Activated naive CD4-positive, alpha-beta T cell treated with anti-CD3 and anti-CD28 coated beads for 36 hours (primary cell): ENCODE results near the gene DOCK1. TPM values are rescaled to one million over a fixed set of nuclear protein-coding genes. Genes with fewer than 3 reads are reported as not detected.
"Not testable (repeated sequence)": the region's sequence is repeated elsewhere in the genome, so short reads cannot be mapped to it uniquely, and the experiment has no call there.

Source experiments
- CTCF ChIA-PET: fragments of 350-600 bp; sonication (Branson Sonifier 250); formaldehyde crosslinking; loops from one replicate; lab custom pipeline; 2021; ENCODE audit warnings: antibody characterized with exemption; lab: Charles Lee
- DNase-seq: peaks from one replicate; pipeline ENCODE4 v3.0.0-alpha.2; 2020
- H3K27ac Mint-ChIP-seq: one replicate; pipeline ENCODE4 v1.8.0; 2021; ENCODE audit warnings: mild to moderate bottlenecking, mixed read lengths
- H3K27me3 Mint-ChIP-seq: one replicate; pipeline ENCODE4 v1.8.0; 2021; ENCODE audit warnings: low read depth, mixed read lengths
- H3K36me3 Mint-ChIP-seq: one replicate; pipeline ENCODE4 v1.8.0; 2021; ENCODE audit warnings: low read depth, mixed read lengths
- H3K4me1 Mint-ChIP-seq: one replicate; pipeline ENCODE4 v1.8.0; 2021; ENCODE audit warnings: low read depth, mixed read lengths
- H3K4me3 Mint-ChIP-seq: one replicate; pipeline ENCODE4 v1.8.0; 2021; ENCODE audit warnings: mild to moderate bottlenecking, moderate library complexity, mixed read lengths
- H3K9me3 Mint-ChIP-seq: one replicate; pipeline ENCODE4 v1.8.0; 2021; ENCODE audit warnings: mixed read lengths
- intact Hi-C: fragments of 100-400 bp; cut with micrococcal nuclease; formaldehyde crosslinking; loops from one replicate; pipeline ENCODE4 v1.15.1; 2023
- total RNA-seq, 2 experiments: library from RNA; stranded (reverse); gene quantifications; one replicate each; pipeline ENCODE4 v1.2.3, GENCODE V29; 2021

The DOCK1 gene
- total RNA-seq, 2 experiments from 2014 or later: 0.49 to 0.72 TPM

GRCh38 chr10:126906704-126907422 lies 1.6 kb downstream of the DOCK1 start:
- H3K4me3 Mint-ChIP-seq: peak overlapping the region; percentile 38
- H3K4me1 Mint-ChIP-seq: peaks cover 6% of the 10 kb centered on the region
- no peaks in the 10 kb centered on the region for H3K36me3 Mint-ChIP-seq
- H3K9me3 Mint-ChIP-seq: no peaks in the 10 kb centered on the region
- H3K27ac Mint-ChIP-seq: no peak overlapping the region
- H3K27me3 Mint-ChIP-seq: peaks cover 34% of the 10 kb centered on the region
- intact Hi-C loops: no loop called here
- CTCF ChIA-PET: interaction anchor here (0.6 kb wide), 1 partner anchor 295 kb away, joined by 3 read pairs; no protein-coding TSS in a partner anchor
- DNase-seq: no peak

- no peak for DNase-seq
- CTCF ChIA-PET: interaction anchor here (0.6 kb wide), 1 partner anchor 294 kb away, joined by 3 read pairs; no protein-coding TSS in a partner anchor
- no peak overlapping the region for H3K4me3 Mint-ChIP-seq
Observed at GRCh38 chr10:126907423-126907970, 2.3 kb downstream of the DOCK1 start.

GRCh38 chr10:126908225-126908624 lies 3.0 kb downstream of the DOCK1 start:
- no peak overlapping the region for H3K27ac Mint-ChIP-seq
- CTCF ChIA-PET: no interaction called here

More at GRCh38 chr10:126907423-126907970, 2.3 kb downstream of the DOCK1 start:
- no peaks in the 10 kb centered on the region for H3K9me3 Mint-ChIP-seq
- no peaks in the 10 kb centered on the region for H3K36me3 Mint-ChIP-seq
- no peak overlapping the region for H3K27ac Mint-ChIP-seq
- intact Hi-C loops: no loop called here
- peaks cover 32% of the 10 kb centered on the region for H3K27me3 Mint-ChIP-seq
- peaks cover 6% of the 10 kb centered on the region for H3K4me1 Mint-ChIP-seq

GRCh38 chr10:126908729-126909128 lies 3.5 kb downstream of the DOCK1 start:
- intact Hi-C loops: no loop called here
- H3K9me3 Mint-ChIP-seq: no peaks in the 10 kb centered on the region
- CTCF ChIA-PET: no interaction called here
- DNase-seq: no peak
- no peaks in the 10 kb centered on the region for H3K36me3 Mint-ChIP-seq
- H3K27me3 Mint-ChIP-seq: peaks cover 24% of the 10 kb centered on the region
- H3K4me3 Mint-ChIP-seq: no peak overlapping the region
- no peak overlapping the region for H3K27ac Mint-ChIP-seq
- peaks cover 6% of the 10 kb centered on the region for H3K4me1 Mint-ChIP-seq

More at GRCh38 chr10:126908225-126908624, 3.0 kb downstream of the DOCK1 start:
- H3K4me3 Mint-ChIP-seq: no peak overlapping the region
- H3K27me3 Mint-ChIP-seq: peaks cover 29% of the 10 kb centered on the region
- intact Hi-C loops: no loop called here
- DNase-seq: no peak
- no peaks in the 10 kb centered on the region for H3K9me3 Mint-ChIP-seq
- H3K4me1 Mint-ChIP-seq: peaks cover 6% of the 10 kb centered on the region
- no peaks in the 10 kb centered on the region for H3K36me3 Mint-ChIP-seq

DNA sequence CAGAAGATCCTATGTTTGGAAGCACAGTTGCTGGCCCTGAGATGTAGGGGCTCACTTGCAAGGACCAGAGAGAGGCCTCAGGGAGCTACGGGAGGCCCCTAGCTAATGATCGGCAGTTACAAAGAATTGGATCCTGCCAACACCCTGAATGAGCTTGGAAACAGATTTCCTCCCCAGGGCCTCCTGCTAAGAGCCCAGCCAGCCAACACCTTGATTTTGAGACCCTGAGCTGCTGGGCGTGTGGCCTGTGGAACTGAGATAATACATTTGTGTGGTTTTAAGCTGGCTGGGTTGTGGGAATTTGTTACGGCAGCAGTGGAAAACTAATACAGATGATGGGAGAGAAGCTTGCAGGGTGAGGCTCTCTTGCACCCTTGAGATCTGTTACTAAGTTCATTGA lies 3.9 kb downstream of the DOCK1 start:
- Mint-ChIP-seq H3K9me3 (no peaks in the 10 kb centered on the region), H3K4me1 (peaks cover 6% of the 10 kb centered on the region), H3K4me3 (no peak overlapping the region), H3K27ac (no peak overlapping the region), H3K27me3 (peaks cover 22% of the 10 kb centered on the region), H3K36me3 (no peaks in the 10 kb centered on the region)
- no peak for DNase-seq
- CTCF ChIA-PET: no interaction called here
- intact Hi-C loops: no loop called here

DNA sequence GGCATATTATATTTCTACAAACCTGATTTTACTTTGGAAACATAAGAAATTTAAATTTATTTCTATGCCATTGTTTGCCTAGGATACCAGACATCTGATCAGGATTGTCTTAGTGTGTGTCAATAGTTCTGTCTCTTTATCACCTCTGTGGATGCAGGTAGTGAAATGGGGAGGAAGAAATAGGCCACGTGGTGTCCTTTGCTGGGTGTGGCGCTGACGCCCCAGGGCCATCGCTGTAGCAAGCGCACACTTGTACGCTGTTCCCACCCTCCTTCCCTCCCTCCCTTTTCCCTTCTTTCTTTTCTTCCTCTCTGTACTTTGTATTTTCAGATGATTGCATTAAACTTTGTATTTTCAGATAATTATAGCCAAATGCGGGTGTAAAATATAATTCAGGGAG lies 5.0 kb downstream of the DOCK1 start:
- intact Hi-C loops: no loop called here
- Mint-ChIP-seq H3K36me3 (no peaks in the 10 kb centered on the region), H3K27ac (no peak overlapping the region), H3K4me1 (peaks cover 1% of the 10 kb centered on the region), H3K27me3 (peaks cover 14% of the 10 kb centered on the region), H3K4me3 (no peak overlapping the region), H3K9me3 (peaks cover 3% of the 10 kb centered on the region)
- no peak for DNase-seq
- CTCF ChIA-PET: no interaction called here

DNA sequence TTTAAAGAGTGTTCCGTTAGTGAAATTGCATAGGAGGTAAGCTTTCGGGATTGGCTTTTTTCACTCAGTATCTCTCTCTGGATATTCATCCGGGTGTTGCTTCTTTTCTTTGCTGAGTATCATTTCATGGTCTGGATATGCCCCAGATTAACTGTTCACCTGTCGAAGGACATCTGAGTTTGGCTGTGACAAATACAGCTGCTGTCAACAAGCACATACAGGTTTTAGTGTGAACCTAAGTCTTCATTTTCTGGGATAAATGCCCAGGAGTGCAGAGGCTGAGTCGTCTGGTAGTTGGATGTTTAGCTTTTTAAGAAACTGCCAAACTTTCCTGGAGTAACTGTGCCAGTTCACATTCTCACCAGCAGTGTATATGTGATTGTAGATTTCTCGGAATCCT lies 5.6 kb downstream of the DOCK1 start:
- no peak for DNase-seq
- H3K36me3 Mint-ChIP-seq: no peaks in the 10 kb centered on the region
- CTCF ChIA-PET: no interaction called here
- H3K27me3 Mint-ChIP-seq: peaks cover 12% of the 10 kb centered on the region
- intact Hi-C loops: no loop called here
- peaks cover 3% of the 10 kb centered on the region for H3K9me3 Mint-ChIP-seq
- no peak overlapping the region for H3K27ac Mint-ChIP-seq
- no peak overlapping the region for H3K4me3 Mint-ChIP-seq
- H3K4me1 Mint-ChIP-seq: peaks cover 1% of the 10 kb centered on the region

GRCh38 chr10:126911301-126911700 lies 6.1 kb downstream of the DOCK1 start:
- DNase-seq: no peak
- H3K9me3 Mint-ChIP-seq: peaks cover 4% of the 10 kb centered on the region
- H3K4me1 Mint-ChIP-seq: peaks cover under 1% of the 10 kb centered on the region
- H3K36me3 Mint-ChIP-seq: no peaks in the 10 kb centered on the region
- CTCF ChIA-PET: interaction anchor here (0.6 kb wide), 1 partner anchor 207 kb away, joined by 4 read pairs; no protein-coding TSS in a partner anchor
- intact Hi-C loops: no loop called here
- no peak overlapping the region for H3K27ac Mint-ChIP-seq
- no peak overlapping the region for H3K4me3 Mint-ChIP-seq
- peaks cover 11% of the 10 kb centered on the region for H3K27me3 Mint-ChIP-seq

DNA sequence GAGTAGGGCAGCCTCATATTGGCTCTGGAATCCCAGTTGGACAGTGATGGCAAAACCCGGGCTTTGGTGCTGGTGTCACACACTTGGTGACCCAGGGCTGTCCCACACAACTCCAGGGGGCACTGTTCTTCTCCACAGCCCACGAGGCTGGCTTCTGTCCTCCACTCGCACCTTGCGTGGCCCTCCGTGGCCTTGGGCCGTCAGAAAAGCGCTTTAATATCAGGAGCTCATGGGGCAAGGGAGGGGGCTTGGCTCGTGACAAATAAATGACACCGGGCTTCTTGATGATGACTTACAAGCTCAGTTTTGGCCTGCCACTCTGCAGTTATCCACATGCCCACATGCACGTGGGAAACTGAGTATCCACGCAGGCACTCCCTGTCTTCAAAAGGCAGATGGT lies 8.1 kb downstream of the DOCK1 start:
- H3K4me1 Mint-ChIP-seq: no peaks in the 10 kb centered on the region
- H3K27ac Mint-ChIP-seq: no peak overlapping the region
- no peak for DNase-seq
- CTCF ChIA-PET: no interaction called here
- H3K9me3 Mint-ChIP-seq: peaks cover 7% of the 10 kb centered on the region
- intact Hi-C loops: no loop called here
- no peaks in the 10 kb centered on the region for H3K36me3 Mint-ChIP-seq
- H3K4me3 Mint-ChIP-seq: no peak overlapping the region
- H3K27me3 Mint-ChIP-seq: no peaks in the 10 kb centered on the region

DNA sequence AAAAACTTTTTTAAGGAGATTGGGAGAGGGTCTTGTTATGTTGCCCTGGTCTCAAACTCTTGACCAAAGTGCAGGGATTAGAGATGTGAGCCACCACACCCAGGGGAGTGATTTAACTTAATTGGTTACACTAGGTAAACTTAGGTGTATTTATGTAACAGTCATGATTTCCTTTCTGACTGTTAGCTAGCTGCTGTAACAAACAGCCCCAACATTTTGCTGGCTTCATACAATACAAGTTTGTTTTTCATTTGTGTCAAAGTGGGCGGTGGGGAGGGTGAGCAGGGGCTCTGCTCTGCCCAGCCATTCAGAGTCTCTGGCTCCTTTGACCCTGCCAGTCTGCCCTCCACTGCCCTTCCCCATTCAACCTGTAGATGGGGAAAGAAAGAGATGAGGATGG lies 9.3 kb downstream of the DOCK1 start:
- Mint-ChIP-seq H3K27me3 (no peaks in the 10 kb centered on the region), H3K9me3 (peaks cover 7% of the 10 kb centered on the region), H3K27ac (no peak overlapping the region), H3K4me3 (no peak overlapping the region), H3K36me3 (no peaks in the 10 kb centered on the region), H3K4me1 (no peaks in the 10 kb centered on the region)
- no peak for DNase-seq
- CTCF ChIA-PET: no interaction called here
- intact Hi-C loops: no loop called here

- DNase-seq, intact Hi-C loops, H3K27me3 Mint-ChIP-seq, H3K4me3 Mint-ChIP-seq, H3K36me3 Mint-ChIP-seq, H3K27ac Mint-ChIP-seq, H3K4me1 Mint-ChIP-seq, CTCF ChIA-PET: not testable (repeated sequence)
- peaks cover 10% of the 10 kb centered on the region for H3K9me3 Mint-ChIP-seq
Observed at GRCh38 chr10:126916952-126917351, 11.7 kb downstream of the DOCK1 start.

DNA sequence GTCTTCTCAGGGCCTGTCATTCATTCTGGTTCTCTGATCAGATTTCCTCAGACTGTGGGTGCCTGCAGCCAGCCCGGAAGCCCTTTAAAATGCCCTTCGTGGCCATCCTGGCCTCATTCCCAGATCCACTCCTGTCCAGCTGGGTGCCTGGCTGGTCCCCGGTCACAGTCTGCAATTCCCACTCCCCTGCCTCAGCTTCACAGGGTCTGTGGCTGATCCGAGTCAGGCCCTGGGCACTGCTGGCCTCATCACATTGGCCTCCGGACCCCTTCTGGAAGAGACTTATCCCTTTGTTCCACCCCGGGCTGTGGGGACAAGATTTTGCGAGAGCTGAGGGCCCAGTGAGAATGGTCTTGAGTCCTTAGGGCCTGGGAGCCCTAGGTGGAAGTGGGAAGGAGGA lies 12.1 kb downstream of the DOCK1 start:
- Mint-ChIP-seq H3K4me3 (no peak overlapping the region), H3K27ac (no peak overlapping the region), H3K9me3 (peaks cover 12% of the 10 kb centered on the region), H3K36me3 (no peaks in the 10 kb centered on the region), H3K4me1 (no peaks in the 10 kb centered on the region), H3K27me3 (no peaks in the 10 kb centered on the region)
- intact Hi-C loops: no loop called here
- CTCF ChIA-PET: no interaction called here
- no peak for DNase-seq
